ENCODE measurements around the gene LAMTOR2.

Gene LAMTOR2

DNA sequence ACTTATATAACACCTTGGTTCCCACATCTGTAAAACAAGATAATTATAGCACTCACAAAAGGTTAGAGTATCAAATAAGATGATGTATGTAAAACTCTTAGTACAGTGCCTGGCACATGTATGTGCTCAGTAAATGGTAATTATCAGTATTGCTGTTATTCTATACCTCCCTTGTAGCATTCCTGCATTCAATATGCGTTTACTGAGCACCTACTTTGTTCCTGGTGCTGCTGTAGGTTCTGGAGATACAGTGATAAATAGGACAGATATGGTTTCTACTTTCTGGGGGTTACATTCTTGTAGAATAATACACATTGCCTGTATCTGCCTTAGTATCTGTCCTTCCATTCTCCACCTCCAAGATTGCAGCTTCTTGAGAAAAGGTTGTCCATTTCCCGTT is 32.6 kb upstream of the LAMTOR2 start:
- Histone ChIP-seq H3K27me3 (replicated peaks; ENCODE audit: insufficient read depth, low read length) (no peaks in the 10 kb centered on the region), H3F3A (ENCODE audit: insufficient read depth, low read length) (0 out of 2 replicates have a peak, but pooled peaks cover 4% of the 10 kb centered on the region), H3K36me3 (replicated peaks; ENCODE audit: insufficient read depth, low read length) (peaks cover 3% of the 10 kb centered on the region; the same call in 1 of the 2 replicates), H3K9me3 (replicated peaks; ENCODE audit: insufficient read depth, low read length) (no peaks in the 10 kb centered on the region), H3K4me1 (ENCODE audit: low read length) (peaks cover 7% of the 10 kb centered on the region; the same call in 1 of the 2 replicates), H3K27ac (ENCODE audit: low read length) (no peak overlapping the region), H4K20me1 (ENCODE audit: insufficient read depth, low read length) (no peaks in the 10 kb centered on the region), H2AFZ (ENCODE audit: low read length) (no peak overlapping the region), H3K9ac (ENCODE audit: low read length) (no peak overlapping the region), H3K79me2 (ENCODE audit: low read length) (peaks cover 38% of the 10 kb centered on the region), H3K4me2 (ENCODE audit: low read depth, low read length) (no peak overlapping the region), H3K4me3 (ENCODE audit: low read length) (no peak overlapping the region), H3K9me2 (replicated peaks; ENCODE audit: insufficient read depth, low read length) (no peaks in the 10 kb centered on the region)
- no peak for DNase-seq
- TF ChIP-seq EZH2 (optimal IDR thresholded peaks at IDR 0.05; ENCODE audit: low read depth, low read length) (no peak), EZH2phosphoT487 (IDR thresholded peaks at IDR 0.05; ENCODE audit: low read length) (no peak)
- TF ChIP-seq, protein P1, sequence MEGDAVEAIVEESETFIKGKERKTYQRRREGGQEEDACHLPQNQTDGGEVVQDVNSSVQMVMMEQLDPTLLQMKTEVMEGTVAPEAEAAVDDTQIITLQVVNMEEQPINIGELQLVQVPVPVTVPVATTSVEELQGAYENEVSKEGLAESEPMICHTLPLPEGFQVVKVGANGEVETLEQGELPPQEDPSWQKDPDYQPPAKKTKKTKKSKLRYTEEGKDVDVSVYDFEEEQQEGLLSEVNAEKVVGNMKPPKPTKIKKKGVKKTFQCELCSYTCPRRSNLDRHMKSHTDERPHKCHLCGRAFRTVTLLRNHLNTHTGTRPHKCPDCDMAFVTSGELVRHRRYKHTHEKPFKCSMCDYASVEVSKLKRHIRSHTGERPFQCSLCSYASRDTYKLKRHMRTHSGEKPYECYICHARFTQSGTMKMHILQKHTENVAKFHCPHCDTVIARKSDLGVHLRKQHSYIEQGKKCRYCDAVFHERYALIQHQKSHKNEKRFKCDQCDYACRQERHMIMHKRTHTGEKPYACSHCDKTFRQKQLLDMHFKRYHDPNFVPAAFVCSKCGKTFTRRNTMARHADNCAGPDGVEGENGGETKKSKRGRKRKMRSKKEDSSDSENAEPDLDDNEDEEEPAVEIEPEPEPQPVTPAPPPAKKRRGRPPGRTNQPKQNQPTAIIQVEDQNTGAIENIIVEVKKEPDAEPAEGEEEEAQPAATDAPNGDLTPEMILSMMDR (IDR thresholded peaks at IDR 0.05; ENCODE audit: low read length) = no peak

DNA sequence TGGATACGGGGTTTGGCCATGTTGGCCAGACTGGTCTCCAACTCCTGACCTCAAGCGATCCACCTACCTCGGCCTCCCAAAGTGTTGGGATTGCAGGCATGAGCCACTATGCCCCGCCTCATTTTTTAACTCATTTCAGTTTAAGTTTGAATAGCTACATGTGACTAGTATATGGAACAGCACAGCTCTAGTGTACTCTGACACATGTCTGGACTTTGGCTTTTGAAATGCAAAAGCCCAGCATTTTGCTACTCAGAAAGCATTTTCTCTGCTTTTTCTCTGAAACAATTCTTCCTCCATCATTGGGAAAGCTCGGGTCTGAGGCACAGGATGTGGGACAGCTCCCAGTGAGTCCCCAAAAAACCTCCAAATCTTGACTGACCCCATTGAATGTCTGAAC is 29.8 kb upstream of the LAMTOR2 start:
- no peaks in the 10 kb centered on the region for H3K9me3 ChIP-seq (replicated peaks; ENCODE audit: insufficient read depth, low read length)
- H3K4me2 ChIP-seq (ENCODE audit: low read depth, low read length) = no peak overlapping the region
- no peak overlapping the region for H2AFZ ChIP-seq (ENCODE audit: low read length)
- H3K4me3 ChIP-seq (ENCODE audit: low read length) = no peak overlapping the region
- H3K36me3 ChIP-seq (replicated peaks; ENCODE audit: insufficient read depth, low read length) = no peaks in the 10 kb centered on the region
- no peaks in the 10 kb centered on the region for H3F3A ChIP-seq (ENCODE audit: insufficient read depth, low read length)
- no peak overlapping the region for H3K9ac ChIP-seq (ENCODE audit: low read length)
- DNase-seq = no peak
- H3K9me2 ChIP-seq (replicated peaks; ENCODE audit: insufficient read depth, low read length) = no peaks in the 10 kb centered on the region
- no peaks in the 10 kb centered on the region for H3K4me1 ChIP-seq (ENCODE audit: low read length)
- H3K79me2 ChIP-seq (ENCODE audit: low read length) = peaks cover 10% of the 10 kb centered on the region
- H3K27me3 ChIP-seq (replicated peaks; ENCODE audit: insufficient read depth, low read length) = no peaks in the 10 kb centered on the region
- H3K27ac ChIP-seq (ENCODE audit: low read length) = no peak overlapping the region
- no peaks in the 10 kb centered on the region for H4K20me1 ChIP-seq (ENCODE audit: insufficient read depth, low read length)
- TF ChIP-seq, protein P1 (IDR thresholded peaks at IDR 0.05; ENCODE audit: low read length) = no peak
- TF ChIP-seq EZH2phosphoT487 (IDR thresholded peaks at IDR 0.05; ENCODE audit: low read length) = no peak
- TF ChIP-seq EZH2 (optimal IDR thresholded peaks at IDR 0.05; ENCODE audit: low read depth, low read length) = no peak

DNA sequence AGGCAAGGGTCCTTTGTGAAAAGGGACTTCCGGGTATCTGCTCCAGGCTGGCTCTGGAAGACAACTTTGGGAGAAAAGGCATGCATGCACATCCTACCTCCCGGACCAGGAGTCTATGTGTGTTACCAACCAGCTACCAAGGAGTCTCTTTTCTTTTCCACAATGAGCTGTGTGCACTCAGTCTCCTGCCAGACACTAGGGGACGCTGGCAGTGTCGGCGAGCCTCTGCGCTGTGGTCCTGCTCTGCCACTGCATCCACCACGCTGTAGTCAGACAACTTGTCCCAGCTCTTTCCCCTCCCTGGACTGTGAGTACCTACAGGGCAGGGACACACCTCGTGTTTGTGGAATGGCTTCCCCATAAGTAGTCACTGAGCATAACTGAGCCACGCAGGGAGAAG is 28.7 kb upstream of the LAMTOR2 start:
- Histone ChIP-seq H4K20me1 (ENCODE audit: insufficient read depth, low read length) (no peaks in the 10 kb centered on the region), H3K9me3 (replicated peaks; ENCODE audit: insufficient read depth, low read length) (no peaks in the 10 kb centered on the region), H3F3A (ENCODE audit: insufficient read depth, low read length) (no peaks in the 10 kb centered on the region), H3K9me2 (replicated peaks; ENCODE audit: insufficient read depth, low read length) (no peaks in the 10 kb centered on the region), H3K4me1 (ENCODE audit: low read length) (no peaks in the 10 kb centered on the region), H3K27ac (ENCODE audit: low read length) (no peak overlapping the region), H2AFZ (ENCODE audit: low read length) (no peak overlapping the region), H3K27me3 (replicated peaks; ENCODE audit: insufficient read depth, low read length) (no peaks in the 10 kb centered on the region), H3K79me2 (ENCODE audit: low read length) (no peaks in the 10 kb centered on the region), H3K4me2 (ENCODE audit: low read depth, low read length) (no peak overlapping the region), H3K9ac (ENCODE audit: low read length) (no peak overlapping the region), H3K36me3 (replicated peaks; ENCODE audit: insufficient read depth, low read length) (no peaks in the 10 kb centered on the region), H3K4me3 (ENCODE audit: low read length) (no peak overlapping the region)
- TF ChIP-seq EZH2 (optimal IDR thresholded peaks at IDR 0.05; ENCODE audit: low read depth, low read length) (no peak), EZH2phosphoT487 (IDR thresholded peaks at IDR 0.05; ENCODE audit: low read length) (no peak)
- TF ChIP-seq, protein P1 (IDR thresholded peaks at IDR 0.05; ENCODE audit: low read length) = peak; percentile 42
- DNase-seq = no peak
